GM19351 (cell line): ENCODE data around the gene CXCL16.

Source experiments
- ATAC-seq: cut with Tn5 transposase; IDR thresholded peaks from one replicate; pipeline ENCODE4 v1.9.1; 2021; ENCODE audit warnings: mild to moderate bottlenecking, moderate library complexity; ENCODE audit not compliant: unreplicated experiment

CXCL16 gene

GRCh38 chr17:4739122-4740024 lies at the start of gene CXCL16, which contains the start of gene ZMYND15:
Gene CXCL16, minus strand, starts transcription at chr17:4739928. Its CDS starts 589 bp downstream, at chr17:4739339.
Gene ZMYND15, plus strand, starts transcription at chr17:4739833. Its CDS starts 716 bp downstream, at chr17:4740549.
- no peak for ATAC-seq

GRCh38 chr17:4788807-4789700 lies 49.3 kb upstream of the CXCL16 start, which contains the start of gene GLTPD2:
Gene GLTPD2, plus strand, starts transcription at chr17:4788964. Its CDS starts 48 bp downstream, at chr17:4789012.
- ATAC-seq, result no peak

- ATAC-seq, result no peak
Measured at GRCh38 chr17:4788159-4788806, 48.6 kb upstream of the CXCL16 start.

GRCh38 chr17:4786516-4786915 lies 46.8 kb upstream of the CXCL16 start:
- ATAC-seq, result no peak

- ATAC-seq, result no peak
Measured at GRCh38 chr17:4786106-4786511, 46.4 kb upstream of the CXCL16 start, which contains the start of gene VMO1. Gene VMO1, minus strand, starts transcription at chr17:4786364. Its CDS starts 12 bp downstream, at chr17:4786352.

- no peak for ATAC-seq
Measured at GRCh38 chr17:4785311-4786105, 45.8 kb upstream of the CXCL16 start.

GRCh38 chr17:4782652-4783051 lies 42.9 kb upstream of the CXCL16 start:
- ATAC-seq, result no peak

- ATAC-seq, result no peak
Measured at GRCh38 chr17:4780325-4780955, 40.7 kb upstream of the CXCL16 start.

GRCh38 chr17:4777969-4778760 lies 38.4 kb upstream of the CXCL16 start:
- no peak for ATAC-seq

- no peak for ATAC-seq
Measured at GRCh38 chr17:4772235-4772613, 32.5 kb upstream of the CXCL16 start.

GRCh38 chr17:4771519-4772234 lies 31.9 kb upstream of the CXCL16 start, which contains the start of gene TM4SF5:
Gene TM4SF5, plus strand, starts transcription at chr17:4771886. Its CDS starts 37 bp downstream, at chr17:4771923.
- ATAC-seq, result no peak

GRCh38 chr17:4769628-4770027 lies 29.9 kb upstream of the CXCL16 start:
- no peak for ATAC-seq

GRCh38 chr17:4768298-4768697 lies 28.6 kb upstream of the CXCL16 start:
- no peak for ATAC-seq

GRCh38 chr17:4766723-4767122 lies 27.0 kb upstream of the CXCL16 start:
- ATAC-seq, result no peak

GRCh38 chr17:4766201-4766600 lies 26.5 kb upstream of the CXCL16 start:
- ATAC-seq, result no peak

- no peak for ATAC-seq
Measured at GRCh38 chr17:4764595-4764994, 24.9 kb upstream of the CXCL16 start.

GRCh38 chr17:4759776-4760236 lies 20.1 kb upstream of the CXCL16 start:
- ATAC-seq, result no peak

GRCh38 chr17:4753392-4753791 lies 13.7 kb upstream of the CXCL16 start:
- ATAC-seq, result no peak
